HG03045 (cell line): ENCODE measurements around the gene THSD7B.
"Not testable (repeated sequence)": the region's sequence is repeated elsewhere in the genome, so short reads cannot be mapped to it uniquely, and the experiment has no call there.

Experiments
- ATAC-seq: cut with Tn5 transposase; IDR thresholded peaks from one replicate; pipeline ENCODE4 v1.9.1; 2021; ENCODE audit warnings: mild to moderate bottlenecking, moderate library complexity; ENCODE audit not compliant: unreplicated experiment

The THSD7B gene

DNA sequence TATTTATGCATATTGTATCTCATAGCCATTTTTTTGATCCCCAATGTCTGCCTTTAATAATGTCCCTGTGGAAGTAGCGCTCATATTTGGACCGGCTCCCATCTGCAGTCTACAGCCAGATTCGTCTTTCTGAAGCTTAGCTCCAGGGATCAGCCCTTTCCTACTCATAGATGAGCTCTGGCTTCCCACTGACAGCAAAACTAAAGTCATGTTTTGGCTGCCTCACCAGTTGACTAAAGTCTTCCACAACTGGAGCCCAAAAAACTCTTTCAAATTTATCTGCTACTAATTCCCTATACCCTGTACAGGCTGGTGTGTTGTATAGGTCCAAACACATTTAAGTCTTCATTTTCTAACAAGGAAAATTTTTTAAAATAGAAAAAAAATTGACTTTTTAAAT is 904.8 kb downstream of the THSD7B start:
- ATAC-seq: no peak

- no peak for ATAC-seq
Measured at GRCh38 chr2:137672989-137673552, 907.7 kb downstream of the THSD7B start.

DNA sequence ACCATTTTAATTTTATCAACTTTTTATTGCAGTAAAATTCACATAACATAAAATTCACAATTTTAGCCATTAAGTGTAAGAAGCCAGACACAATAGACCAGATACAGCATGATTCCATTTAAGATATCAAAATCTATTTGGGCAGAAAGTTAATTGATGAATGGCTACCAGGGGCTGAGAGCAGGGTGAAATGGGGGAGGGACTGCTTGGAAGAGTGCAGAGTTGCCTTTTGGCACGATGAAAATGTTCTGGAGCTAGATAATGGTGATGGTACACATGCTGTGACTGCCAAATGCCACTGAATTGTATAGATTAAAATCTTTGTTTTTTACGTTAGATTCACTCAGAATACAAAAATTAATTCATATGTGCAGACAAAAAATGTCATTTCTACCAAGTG is 909.6 kb downstream of the THSD7B start:
- ATAC-seq: no peak

DNA sequence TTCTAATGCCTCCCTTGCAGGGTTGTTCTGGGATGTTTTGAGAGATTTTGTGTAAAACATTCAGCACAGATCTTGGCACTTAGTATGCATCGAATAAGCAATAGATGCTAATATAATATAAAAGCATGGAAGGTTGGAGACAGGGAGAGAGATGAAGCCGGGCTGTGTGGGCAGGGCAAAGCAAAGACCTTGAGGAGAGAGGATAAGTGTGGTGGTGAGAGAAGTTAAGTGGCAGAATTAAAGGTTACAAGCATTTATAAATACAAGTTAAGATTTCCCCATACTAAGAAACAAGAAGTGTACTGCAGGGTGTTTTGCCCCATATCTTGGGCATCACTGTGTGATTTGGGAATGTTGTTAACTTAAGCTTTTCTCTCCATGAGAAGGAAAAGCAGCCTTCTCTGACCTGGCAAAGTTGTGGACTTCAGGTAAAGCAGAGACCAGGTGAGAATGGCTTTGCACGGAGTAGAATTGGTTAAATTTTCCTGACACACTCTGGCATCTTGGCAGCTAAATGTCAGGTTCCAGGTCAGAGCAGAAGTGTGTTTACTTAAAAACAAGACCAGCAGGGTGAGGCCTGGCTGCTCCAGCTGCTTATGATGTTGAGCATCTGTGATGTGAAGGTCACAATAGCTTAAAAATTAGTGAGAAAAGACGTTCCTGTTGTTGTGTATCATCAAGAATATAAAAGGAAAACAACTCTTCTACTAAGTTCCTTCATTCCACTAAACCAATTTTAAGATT is 910.4 kb downstream of the THSD7B start:
- no peak for ATAC-seq

- no peak for ATAC-seq
Measured at GRCh38 chr2:137676346-137676745, 911.0 kb downstream of the THSD7B start.

DNA sequence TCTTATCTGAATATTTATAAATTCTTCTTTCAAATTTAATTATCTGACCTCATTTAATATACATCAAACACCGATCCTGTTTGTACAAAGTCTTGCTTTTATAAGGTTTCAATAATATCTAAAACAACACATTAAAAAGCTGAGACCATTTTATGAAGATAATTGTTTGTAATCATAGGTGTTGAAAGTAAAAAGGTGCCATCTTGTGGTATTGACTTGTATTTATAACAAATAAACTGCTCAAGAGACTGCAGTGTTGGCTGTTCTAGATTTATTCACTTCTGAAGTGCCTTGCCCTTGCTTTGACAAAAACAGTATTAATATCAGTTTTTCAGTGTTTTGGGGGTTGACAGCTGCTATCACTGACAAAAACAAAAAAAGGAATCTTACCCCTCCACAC is 912.1 kb downstream of the THSD7B start:
- no peak for ATAC-seq

GRCh38 chr2:137689549-137689948 is 924.2 kb downstream of the THSD7B start:
- ATAC-seq: no peak

GRCh38 chr2:137693534-137693933 is 928.2 kb downstream of the THSD7B start:
- ATAC-seq: no peak

DNA sequence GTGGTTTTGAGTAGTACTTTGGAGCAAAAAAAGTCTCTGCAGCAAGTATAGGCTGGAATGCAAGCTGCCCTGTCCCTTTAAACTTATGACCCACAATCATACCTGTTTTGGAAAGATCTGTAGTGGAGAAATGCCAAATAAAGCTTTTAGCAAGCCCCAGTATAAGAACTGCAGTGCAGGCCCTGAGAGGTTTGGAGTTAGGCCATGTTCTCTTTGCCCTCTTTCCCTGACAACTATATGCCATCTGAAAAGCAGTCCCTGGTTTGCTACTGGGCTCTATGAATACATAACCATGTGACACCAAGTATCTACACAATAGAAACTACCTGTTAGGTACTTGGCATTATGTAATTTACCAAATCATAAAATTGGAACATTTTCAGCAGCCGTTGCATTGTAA is 931.6 kb downstream of the THSD7B start:
- ATAC-seq: no peak

- not testable (repeated sequence) for ATAC-seq
Measured at GRCh38 chr2:137700250-137700649, 934.9 kb downstream of the THSD7B start.

- no peak for ATAC-seq
Measured at GRCh38 chr2:137700681-137701080, 935.3 kb downstream of the THSD7B start.

- ATAC-seq: no peak
Measured at GRCh38 chr2:137705296-137705695, 940.0 kb downstream of the THSD7B start.

DNA sequence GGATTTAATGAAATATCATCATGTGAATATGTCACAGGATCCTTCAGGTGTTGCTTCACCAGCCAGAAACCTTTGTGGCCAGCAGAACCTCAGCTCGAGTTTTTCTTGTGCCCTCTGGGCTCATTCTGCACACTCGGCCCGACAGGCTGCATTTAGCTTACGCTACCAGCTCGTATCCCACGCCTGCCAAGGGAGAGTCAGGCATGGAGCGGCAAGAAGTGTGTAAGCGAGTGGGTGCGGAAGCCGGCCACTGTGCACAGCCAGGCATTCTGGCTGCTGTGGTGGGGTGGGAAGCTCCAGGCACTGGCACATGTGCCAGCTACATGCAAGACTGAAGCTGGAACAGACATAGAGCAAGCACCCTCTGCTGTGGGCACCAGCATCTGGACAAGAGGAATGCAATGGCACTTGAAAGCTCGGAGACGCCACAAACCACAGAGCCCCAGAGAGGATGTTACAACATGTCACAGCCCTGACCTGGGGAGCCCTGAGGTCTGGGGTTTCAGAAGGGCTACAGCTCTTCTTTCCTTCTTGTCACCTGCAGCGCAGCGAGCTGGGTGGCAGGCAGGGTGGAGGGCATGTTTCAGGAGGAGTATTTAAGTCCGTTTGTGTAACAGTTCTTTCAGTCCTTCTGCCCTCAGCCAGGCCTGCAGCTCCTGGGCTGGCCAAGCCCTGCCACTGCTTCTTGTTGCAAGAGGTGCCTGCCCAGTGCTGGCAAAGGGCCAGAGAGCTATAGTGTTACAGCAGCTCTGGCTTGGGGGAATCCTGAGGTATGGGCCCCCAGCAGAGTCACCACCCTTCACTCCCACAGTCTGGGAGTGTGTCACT is 941.7 kb downstream of the THSD7B start:
- no peak for ATAC-seq

- ATAC-seq: no peak
Measured at GRCh38 chr2:137708311-137708710, 943.0 kb downstream of the THSD7B start.

DNA sequence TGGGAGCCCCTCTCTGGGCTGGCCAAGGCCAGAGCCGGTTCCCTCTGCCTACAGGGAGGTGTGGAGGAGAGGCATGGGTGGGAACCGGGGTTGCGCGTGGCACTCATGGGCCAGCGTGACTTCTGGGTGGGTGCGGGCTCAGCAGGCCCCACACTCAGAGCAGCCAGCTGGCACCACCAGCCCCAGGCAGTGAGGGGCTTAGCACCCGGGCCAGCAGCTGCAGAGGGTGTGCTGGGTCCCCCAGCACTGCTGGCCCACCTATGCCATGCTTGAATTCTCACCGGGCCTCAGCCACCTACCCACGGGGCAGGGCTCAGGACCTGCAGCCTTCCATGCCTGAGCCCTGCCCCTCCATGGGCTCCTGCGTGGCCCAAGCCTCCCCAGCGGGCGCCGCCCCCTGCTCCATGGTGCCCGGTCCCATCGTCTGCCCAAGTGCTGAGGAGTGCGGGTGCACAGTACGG is 950.4 kb downstream of the THSD7B start:
- ATAC-seq: no peak

DNA sequence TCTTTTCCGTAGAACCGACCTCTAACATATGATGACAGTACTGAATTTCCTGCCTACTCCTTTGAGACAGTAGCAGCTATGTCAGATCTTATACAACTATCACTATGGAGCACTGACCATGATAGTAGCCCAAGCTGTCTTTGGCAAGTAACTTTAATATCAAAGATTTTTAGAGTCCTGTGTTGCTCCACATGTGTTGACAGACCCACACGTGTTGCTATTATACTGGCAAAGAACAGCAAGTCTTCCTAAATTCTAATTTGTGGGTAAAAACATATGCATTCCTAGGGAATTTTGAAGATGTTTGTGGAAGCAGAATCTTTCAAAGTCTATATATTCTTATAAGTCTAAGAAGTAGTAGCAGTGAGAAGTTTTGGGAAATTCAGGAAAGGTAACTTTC is 953.4 kb downstream of the THSD7B start:
- ATAC-seq: no peak

DNA sequence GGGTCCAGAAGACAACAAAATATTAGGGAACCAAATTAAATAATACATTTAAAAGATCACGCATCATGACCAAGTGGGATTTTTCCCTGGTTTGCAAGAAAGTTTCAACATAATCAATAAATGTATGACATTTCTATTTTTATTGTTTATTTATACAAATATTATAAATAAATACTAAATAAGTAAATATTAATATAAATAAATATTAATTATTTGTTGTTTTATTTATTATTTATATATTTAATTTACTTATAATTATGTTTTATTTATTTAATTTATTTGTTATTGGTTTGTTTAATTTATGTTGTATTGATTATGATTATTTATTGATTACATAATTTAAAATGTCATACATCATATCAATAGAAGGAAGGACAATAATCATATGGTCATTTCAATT is 956.4 kb downstream of the THSD7B start:
- no peak for ATAC-seq

GRCh38 chr2:137724912-137725311 is 959.6 kb downstream of the THSD7B start:
- ATAC-seq: no peak
